GM18498 (cell line): Measurements from ENCODE around the gene ZBTB16.

ENCODE experiments used
- ATAC-seq: cut with Tn5 transposase; IDR thresholded peaks from one replicate; pipeline ENCODE4 v1.9.1; 2021; ENCODE audit warnings: mild to moderate bottlenecking, moderate library complexity; ENCODE audit not compliant: unreplicated experiment

ZBTB16 gene

DNA sequence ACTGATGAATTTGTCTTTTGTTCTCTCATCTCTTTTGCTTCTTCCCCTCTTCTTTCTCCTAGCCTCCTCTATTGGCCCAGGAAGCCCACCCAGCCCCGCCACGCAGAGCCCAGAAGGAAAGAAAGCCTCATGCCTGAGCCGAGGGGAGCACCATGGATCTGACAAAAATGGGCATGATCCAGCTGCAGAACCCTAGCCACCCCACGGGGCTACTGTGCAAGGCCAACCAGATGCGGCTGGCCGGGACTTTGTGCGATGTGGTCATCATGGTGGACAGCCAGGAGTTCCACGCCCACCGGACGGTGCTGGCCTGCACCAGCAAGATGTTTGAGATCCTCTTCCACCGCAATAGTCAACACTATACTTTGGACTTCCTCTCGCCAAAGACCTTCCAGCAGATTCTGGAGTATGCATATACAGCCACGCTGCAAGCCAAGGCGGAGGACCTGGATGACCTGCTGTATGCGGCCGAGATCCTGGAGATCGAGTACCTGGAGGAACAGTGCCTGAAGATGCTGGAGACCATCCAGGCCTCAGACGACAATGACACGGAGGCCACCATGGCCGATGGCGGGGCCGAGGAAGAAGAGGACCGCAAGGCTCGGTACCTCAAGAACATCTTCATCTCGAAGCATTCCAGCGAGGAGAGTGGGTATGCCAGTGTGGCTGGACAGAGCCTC is 3.8 kb downstream of the ZBTB16 start:
- ATAC-seq, result no peak

DNA sequence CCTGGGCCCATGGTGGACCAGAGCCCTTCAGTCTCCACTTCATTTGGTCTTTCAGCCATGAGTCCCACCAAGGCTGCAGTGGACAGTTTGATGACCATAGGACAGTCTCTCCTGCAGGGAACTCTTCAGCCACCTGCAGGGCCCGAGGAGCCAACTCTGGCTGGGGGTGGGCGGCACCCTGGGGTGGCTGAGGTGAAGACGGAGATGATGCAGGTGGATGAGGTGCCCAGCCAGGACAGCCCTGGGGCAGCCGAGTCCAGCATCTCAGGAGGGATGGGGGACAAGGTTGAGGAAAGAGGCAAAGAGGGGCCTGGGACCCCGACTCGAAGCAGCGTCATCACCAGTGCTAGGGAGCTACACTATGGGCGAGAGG is 4.3 kb downstream of the ZBTB16 start:
- no peak for ATAC-seq

DNA sequence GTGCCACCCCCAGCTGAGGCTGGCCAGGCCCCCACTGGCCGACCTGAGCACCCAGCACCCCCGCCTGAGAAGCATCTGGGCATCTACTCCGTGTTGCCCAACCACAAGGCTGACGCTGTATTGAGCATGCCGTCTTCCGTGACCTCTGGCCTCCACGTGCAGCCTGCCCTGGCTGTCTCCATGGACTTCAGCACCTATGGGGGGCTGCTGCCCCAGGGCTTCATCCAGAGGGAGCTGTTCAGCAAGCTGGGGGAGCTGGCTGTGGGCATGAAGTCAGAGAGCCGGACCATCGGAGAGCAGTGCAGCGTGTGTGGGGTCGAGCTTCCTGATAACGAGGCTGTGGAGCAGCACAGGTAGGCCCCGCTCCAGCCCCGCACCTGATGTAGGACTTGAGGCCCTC is 4.7 kb downstream of the ZBTB16 start:
- no peak for ATAC-seq

DNA sequence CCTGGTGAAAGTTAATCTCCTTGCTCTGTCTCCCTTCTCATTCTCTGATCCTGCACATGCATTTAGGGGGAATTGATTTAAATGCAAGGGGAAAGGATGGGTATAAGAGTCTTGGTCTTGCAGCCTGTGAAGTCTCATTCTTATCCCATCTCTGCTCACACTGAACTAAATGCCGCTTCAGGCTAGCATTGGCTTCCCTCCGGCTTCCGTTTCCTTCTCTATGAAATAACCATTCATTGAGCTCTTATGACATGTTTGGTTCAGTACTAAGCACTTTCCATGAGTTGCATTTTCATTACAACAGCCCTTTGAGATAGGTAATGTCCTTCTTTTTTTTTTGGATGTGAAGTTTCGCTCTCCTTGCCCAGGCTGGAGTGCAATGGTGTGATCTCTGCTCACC is 5.6 kb downstream of the ZBTB16 start:
- ATAC-seq, result no peak

DNA sequence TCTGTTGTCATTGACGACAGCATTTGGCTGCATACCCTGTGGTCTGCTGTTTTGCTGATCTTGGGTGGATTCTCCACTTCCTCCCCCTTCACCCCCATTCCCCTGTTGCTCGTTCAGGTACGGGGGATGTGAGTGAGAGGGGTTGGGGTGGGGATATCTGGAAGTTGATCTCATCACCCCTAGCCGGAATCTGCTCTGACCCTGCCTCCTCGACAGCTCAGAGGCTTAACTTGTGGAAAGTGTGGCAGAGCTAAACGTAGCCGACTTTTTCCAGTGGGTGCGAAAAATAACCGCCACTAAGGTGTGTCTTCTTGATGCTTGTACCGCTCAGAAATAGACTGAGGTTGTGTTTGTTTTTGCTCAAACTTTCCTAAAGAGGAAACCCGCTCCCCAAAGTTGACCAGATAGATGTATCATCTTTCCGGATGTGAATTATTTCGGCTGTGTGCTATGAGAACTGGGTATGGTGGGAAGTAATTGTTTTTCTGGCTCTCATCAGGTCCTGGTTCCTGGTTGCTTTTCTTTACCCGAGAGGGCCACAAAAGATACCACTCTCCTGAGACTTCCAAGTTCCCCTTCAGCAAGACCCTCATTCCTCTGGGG is 6.6 kb downstream of the ZBTB16 start:
- ATAC-seq, result no peak

DNA sequence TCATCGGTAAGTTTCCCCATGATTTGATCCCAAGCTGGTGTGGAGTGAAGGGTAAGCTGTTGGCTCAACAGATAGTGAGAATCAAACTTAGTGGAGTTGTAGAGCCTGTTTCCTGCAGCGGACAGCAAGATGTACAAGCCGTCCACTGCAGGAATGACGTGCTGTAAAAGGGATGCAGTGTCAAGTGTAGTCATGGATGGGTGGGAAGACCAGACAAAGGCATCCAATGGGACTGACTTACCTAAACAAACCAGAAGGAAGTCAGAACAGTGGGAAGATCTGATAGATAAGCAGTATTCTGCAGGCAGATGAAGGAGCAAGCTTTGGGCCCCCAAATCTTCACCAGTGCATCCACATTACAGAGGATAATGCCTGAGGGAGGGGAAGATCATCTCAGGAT is 8.8 kb downstream of the ZBTB16 start:
- no peak for ATAC-seq

DNA sequence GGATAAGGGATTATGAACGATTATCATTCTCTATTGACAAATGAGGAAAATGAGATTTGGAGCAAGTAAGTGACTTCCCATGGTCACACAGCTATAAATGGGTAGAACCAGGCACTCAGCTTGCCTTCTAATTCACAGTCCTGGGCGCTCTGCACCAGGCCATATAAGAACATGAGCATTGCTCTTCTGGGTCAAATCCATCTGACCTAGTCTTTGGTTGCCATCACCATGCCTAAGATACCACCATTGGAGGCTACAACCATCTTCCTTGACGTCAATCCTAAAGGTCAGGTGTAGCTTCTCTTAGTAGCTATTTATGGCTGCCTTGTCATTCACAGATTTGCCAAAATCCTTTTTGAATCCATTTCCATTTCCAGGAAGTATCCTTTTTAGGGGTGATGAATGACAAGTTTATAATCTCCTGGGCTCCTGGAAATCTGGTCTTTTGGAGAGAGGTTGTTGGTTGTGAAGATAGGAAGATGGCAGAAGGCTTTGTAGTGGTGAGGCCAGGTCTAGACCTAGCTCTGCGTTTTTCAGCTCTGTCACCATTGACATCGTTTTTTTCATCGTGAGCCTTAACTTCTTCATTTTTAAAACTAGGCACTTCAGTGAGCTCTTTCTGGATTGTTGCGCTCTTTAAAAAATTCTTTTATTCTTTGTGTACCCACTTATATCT is 11.1 kb downstream of the ZBTB16 start:
- ATAC-seq, result no peak

DNA sequence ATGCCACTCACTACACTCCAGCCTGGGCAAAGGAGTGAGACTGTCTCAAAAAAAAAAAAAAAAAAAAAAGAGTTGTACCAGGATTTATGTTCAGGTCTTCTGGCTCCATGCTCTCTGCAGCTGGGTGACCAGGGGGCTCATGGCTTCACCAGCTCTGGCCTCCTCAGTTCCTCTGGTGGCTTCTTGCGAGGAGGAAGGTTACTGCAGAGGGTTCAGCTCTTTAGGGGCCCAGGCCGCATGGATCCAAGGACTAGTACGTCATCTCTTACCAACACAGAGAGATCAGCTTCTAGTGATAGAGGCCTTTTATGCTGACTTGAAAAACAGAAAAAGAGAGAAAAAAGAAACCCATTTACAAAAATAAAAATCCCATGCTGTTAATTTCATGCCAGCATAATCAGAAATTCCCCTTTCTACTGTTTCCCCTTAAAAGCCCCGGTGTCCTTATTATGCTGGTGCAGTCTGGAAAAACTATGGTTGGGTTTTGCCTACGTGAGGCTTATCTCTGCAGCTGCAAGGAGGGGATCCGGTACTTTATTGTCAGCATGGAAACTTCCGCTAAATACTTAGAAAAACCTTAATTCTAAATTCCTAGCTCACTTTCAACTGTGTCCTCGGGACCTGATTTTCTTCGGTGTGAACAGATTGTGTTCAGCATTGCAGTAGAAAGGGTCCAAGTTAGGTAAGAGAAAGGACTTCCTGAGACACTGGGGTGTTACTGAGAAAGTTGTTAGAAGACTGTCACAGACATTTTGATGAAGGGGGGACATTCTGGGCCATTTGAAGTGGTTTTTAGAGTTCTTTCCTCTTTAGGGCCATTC is 13.7 kb downstream of the ZBTB16 start:
- ATAC-seq, result no peak

DNA sequence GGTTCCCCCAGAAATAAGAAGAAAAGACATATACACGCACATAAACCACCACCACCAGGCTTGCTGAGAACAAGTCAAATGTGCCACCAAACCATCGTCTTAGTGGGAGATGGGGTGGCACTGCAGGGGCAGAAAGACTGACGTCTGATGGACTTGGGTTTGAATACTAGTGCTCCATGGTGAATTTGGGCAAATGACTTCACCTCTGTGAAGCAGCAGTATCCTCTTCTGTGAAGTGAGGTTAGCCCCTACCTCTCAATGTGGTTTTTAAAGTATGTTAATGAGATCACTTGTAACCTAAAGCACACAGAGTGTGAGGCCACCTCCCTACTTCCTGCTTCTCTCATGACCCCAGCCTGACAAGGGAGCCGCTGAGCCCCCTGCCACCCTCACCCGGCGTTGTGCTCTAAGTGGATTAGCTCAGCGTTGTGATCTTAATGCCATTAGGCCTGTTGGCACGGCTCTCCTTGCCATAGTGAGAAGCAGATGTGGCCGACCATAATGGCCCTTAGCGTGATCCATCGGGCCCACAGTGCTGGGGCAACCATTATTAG is 14.4 kb downstream of the ZBTB16 start:
- no peak for ATAC-seq

DNA sequence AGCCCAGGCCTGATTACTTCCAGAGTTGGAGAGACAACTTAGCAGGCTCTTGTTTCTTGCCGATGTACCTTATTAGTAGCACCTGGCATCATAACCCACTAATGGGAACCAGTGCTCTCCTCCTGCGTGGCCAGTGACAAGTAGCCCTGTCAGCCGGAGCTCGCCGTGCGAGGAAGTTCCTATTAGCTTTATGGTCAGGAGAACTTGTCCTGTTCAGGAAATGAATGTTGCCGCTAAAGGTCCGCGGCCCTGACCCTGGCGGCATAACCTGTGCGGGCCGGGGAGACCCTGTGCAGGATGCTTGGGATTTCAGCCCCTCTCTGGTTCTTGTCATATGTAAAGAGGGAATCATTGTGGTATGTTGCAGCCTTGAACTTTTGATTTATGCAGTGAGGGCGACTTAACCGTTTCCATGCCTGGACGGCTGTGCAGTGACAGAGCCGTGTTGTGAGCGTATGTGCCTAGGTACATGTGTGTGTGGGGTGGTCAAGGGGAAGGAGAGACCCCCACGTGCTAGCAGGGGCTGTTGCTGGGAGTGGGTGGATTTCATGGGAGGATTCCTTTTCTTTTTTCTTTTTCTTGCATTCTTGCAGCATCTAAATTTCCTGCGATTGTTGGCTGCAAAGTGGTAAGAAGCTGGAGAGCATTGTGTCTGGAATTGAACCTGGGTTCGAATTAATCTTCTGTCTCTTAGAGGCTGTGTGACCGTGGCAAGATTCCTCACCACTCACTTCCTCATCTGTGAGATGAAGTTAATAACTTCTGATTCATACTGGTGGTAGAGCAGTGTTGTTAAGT is 15.2 kb downstream of the ZBTB16 start:
- ATAC-seq, result no peak

DNA sequence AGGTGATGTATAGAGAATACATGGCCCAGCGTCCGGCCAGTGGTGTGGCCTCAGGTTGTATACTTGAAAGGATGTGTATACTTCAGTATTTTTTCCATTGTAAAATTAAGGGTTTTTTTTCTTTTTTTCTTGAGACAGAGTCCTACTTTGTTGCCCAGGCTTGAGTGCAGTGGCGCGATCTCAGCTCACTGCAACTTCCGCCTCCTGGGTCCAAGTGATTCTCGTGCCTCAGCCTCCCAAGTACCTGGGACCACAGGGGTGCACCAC is 15.8 kb downstream of the ZBTB16 start:
- ATAC-seq, result no peak

DNA sequence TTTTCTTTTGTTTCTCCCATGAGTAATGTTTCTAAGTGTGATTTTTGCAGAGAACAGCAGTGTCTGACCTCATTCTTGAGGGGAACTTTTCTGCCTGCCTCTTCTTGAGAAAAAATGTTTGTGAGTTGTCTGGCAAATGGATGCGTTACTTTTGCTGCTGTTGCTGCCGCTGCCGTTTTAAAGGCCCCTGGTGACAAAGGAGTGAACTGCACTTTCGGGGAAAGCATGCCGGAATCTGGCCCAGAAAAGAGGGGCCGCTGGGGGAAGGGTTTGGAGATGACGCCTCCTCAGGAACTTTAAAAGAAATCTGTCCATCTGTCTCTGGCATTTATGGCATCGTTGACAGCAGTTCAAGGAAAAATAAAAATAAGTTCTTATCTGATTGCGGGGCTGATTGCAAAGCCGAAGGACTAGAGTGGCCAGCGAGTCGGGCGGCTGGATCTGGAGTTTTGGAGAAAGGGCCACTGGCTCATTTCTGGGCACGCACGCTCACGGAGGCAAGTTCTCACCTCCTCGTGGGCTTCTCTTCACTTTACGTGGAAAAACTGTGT is 16.5 kb downstream of the ZBTB16 start:
- ATAC-seq, result no peak

DNA sequence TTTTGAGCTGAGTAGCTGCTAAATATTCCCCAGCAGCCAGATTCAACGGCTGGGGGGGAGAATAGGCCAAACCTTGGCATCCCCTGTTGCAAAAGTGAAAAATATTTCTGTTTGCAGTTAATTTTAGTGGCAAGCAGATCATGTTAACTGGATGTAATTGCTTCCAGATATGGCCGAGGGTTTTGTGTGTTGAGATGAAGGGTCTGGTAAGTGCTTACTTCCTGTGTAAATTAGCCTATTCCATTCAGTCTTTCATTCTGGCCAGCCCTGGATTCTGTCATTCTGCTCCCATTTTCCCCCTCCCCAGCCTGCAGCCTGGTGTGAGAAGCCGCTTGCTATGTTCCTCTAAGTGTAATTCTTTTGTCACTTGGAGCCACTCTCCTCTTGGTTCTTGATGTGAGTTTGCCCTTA is 17.4 kb downstream of the ZBTB16 start:
- no peak for ATAC-seq

DNA sequence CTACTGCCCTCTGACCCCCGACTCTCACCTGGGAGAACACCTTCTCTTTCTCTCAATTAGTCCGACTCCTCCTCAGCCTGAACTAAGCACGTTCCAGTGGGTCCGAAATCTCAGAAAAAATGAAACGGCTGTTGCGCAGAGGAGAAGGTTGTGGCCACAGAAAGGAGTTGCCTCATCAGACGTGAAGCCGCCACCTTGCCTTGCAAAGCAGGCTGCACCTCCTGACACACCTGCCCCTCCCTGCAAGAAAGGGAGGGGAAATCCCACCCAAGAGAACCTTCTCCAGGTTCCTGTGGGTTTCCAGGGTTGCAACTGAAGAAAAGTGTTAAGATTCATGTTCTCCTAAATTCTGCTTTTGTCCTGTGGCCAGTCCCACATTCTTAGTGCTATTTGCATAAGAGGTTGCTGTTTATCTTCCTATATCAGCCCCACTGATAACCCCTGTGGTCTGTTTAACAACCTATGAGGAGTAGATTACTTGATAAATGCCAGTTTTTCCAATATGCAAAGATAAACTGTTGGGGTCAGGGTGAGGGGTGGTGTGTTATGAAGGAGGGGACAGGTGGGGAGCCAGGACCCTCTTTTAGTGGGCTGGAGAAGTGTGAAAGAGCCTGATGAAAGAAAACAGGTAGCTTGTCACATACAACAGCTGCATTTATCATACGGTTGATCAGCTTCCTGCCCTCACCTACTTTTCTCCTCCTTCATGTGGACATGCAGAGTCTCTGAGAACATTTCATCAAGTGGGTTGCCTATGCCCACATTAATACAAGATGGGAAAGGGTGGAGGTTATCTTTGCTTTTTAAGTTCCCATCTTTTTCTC is 18.2 kb downstream of the ZBTB16 start:
- ATAC-seq, result no peak

DNA sequence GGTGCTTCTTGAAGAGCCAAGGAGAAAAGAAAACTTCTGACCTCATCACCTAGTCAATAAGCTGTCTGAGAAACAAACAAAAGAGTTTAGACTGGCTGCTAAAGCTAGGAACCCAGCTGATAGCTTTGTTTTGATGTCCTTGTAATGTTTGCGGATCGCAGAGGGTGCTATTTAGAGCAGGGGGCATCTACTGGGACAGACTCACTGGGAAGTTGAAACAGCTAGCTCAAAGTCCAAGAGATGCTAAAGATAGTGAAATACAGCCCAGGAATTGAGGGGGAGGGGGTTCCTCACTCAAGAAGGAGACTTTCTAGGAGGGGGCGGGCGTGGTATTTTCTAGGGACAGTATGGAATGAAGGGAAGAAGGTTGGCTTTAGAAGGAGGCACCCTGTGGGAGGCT is 18.9 kb downstream of the ZBTB16 start:
- ATAC-seq, result no peak

DNA sequence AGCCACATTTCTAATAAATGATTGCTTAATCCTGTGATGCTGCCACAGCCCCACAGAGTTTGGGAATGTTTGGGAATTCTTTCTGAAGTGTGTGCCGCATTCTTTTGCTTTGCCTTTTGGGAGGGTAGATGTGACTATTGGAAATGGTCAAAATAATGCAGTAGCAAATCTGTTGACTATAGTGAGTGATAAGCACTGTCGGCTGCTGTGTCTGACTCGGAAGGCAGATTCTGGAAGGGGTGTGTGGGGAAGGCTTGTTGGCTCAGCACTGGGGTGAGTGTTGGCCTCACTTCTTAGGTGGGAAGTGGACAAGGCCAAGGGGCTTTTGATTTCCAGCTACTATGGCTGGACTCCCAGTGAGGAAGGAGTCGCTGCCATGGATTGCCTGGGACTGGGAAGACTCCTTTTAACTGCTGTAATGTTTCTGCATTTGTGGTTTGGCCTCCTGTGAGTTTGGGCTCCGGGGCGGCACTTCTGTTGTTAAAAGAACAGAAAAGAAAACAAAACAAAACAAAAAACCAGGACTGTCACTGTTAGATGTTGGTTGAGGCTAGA is 20.1 kb downstream of the ZBTB16 start:
- ATAC-seq, result no peak

DNA sequence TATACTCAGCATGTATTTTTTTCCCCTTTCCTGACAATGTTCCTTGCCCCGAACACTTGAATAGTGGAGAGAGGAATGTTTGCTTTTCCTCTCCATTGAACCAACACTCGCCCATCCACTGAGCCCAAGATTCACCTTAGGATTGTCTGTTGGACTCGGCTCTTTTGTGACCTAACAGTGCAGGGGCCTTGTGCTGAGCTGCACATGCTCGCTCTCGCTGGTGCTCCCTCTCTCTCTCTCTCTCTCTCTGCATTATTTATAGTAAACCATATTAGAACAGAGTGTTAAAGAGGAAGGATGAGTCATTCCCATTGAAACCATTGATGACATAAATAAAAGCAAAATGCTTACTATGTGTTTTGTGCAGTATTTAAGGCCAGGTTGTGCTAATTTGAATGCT is 20.7 kb downstream of the ZBTB16 start:
- no peak for ATAC-seq

DNA sequence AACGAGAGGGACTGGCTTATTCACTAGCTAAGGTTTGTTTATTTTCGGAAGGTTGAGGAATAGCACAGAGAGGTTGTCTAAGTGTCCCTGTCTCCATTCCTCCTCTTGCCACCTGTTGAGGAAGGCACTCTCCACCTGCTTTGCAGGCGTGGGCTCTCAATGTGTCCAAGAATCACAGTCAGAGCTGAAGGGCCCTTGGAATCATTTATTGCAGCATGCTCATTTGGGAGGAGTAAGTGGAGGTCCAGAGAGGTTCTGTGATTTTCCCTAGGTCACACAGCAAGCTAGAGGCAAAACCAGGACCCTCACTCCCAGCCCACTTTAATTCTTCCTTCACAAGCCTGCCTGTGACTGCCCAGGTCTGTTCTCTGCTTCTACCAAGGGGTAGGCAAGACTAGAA is 21.3 kb downstream of the ZBTB16 start:
- no peak for ATAC-seq

DNA sequence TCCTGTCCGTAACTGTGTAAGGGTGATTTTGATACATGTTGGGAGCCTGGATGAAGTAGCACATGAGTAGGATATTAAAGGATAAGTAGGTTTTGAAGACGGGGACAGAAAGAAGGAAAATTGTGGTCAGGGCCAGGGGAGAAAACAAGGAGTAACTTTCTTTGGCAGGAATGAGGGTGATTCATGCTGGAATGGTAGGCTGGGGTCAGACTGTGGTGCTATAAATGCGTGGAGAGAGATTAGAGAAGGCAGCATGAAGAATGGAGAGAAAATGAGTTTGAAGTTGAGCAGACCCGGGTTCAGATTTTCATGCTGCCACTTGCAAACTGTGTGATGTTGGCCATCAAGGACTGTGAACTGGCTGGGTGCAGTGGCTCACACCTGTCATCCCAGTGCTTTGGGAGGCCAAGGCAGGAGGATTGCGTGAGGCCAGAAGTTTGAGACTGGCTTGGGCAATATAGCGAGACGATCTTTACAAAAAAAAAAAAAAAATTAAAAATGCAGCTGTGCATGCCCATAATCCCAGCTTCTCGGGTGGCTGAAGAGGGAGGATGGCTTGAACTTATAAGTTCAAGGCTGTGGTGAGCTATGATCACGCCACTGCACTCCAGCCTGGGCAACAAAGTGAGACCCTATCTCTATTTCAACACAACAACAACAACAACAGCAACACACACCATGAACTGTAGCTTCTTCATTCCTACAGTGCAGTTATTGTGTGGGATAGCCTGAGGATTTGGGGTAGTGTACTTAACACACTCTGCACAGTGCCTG is 22.3 kb downstream of the ZBTB16 start:
- no peak for ATAC-seq
